ENCODE data around the gene IFNE. TPM values are rescaled to one million over a fixed set of nuclear protein-coding genes. Genes with fewer than 3 reads are reported as not detected.

The IFNE gene
- total and polyA plus RNA-seq, 9 of the 15 experiments (the other 6 are each of a cell fraction or from before 2014, with no cell fraction given) = not detected

GRCh38 chr9:21510806-21511205 is 28.7 kb upstream of the IFNE start (continued):
- TF ChIP-seq DLX4 (CRISPR knock-in tag; IDR thresholded peaks at IDR 0.05) = no peak

GRCh38 chr9:21507483-21507790 is 25.3 kb upstream of the IFNE start:
- in situ Hi-C loops (cut with MboI) = no loop called here

GRCh38 chr9:21506626-21507482 is 24.7 kb upstream of the IFNE start:
- no peak for FAIRE-seq
- intact Hi-C loops (cut with micrococcal nuclease) = no loop called here
- no peak for TF ChIP-seq FOXO4 (CRISPR knock-in tag; IDR thresholded peaks at IDR 0.05)
- TF ChIP-seq E2F8 (IDR thresholded peaks at IDR 0.05; ENCODE audit: low read depth, partially characterized antibody) = no peak
- no peak for TF ChIP-seq ELF4 (CRISPR knock-in tag; IDR thresholded peaks at IDR 0.05)
- TF ChIP-seq DACH1 (IDR thresholded peaks at IDR 0.05; ENCODE audit: partially characterized antibody) = no peak
- no peak for TF ChIP-seq GATAD2B (IDR thresholded peaks at IDR 0.05; ENCODE audit: borderline replicate concordance)

More at GRCh38 chr9:21507483-21507790, 25.3 kb upstream of the IFNE start:
- H3K9me3 ChIP-seq (replicated peaks; ENCODE audit: control insufficient read depth, insufficient read depth, low read depth, low read length) = no peaks in the 10 kb centered on the region
- no peaks in the 10 kb centered on the region for H3K36me3 ChIP-seq (ENCODE audit: control insufficient read depth, insufficient read depth, low read length)
- H3K9me1 ChIP-seq (ENCODE audit: control insufficient read depth, insufficient read depth, low read length) = no peaks in the 10 kb centered on the region
- DNase-seq (ENCODE audit: extremely low read depth in 1 of 4, low spot score in 3 of 4) = no peak
- no peak for ATAC-seq
- H3K27ac ChIP-seq (ENCODE audit: extremely low read depth, low read depth, low read length) = no peak overlapping the region
- BruUV-seq (replicated peaks) = no TSS peak
- H3K79me2 ChIP-seq (ENCODE audit: control insufficient read depth, insufficient read depth, low read length) = no peaks in the 10 kb centered on the region
- WGBS (ENCODE audit: insufficient coverage, low coverage, missing lambda C conversion rate) = no CpG with 5 or more reads among the region's 3 CpGs
- no peak overlapping the region for H2AFZ ChIP-seq (ENCODE audit: low read depth, low read length)
- H4K20me1 ChIP-seq (replicated peaks; ENCODE audit: control insufficient read depth, insufficient read depth, low read length) = no peaks in the 10 kb centered on the region
- FAIRE-seq = no peak
- CTCF ChIA-PET (ENCODE audit: low intra/inter-chr PET ratio) = no interaction called here
- H3K4me2 ChIP-seq (ENCODE audit: insufficient read depth, low read length) = no peak overlapping the region
- TF ChIP-seq ETV1 (tag; conservative IDR thresholded peaks at IDR 0.05; ENCODE audit: low read depth) = no peak
- no peak overlapping the region for H3K9ac ChIP-seq (ENCODE audit: insufficient read depth in 1 of 2, low read depth in 2 of 2, low read length in 2 of 2)
- H3K27me3 ChIP-seq (ENCODE audit: control insufficient read depth in 2 of 2, insufficient read depth in 2 of 2, low read length in 2 of 2) = no peaks in the 10 kb centered on the region
- H3K4me1 ChIP-seq (replicated peaks in 1 of 2; ENCODE audit: control insufficient read depth in 2 of 2, insufficient read depth in 2 of 2, low read length in 2 of 2) = no peaks in the 10 kb centered on the region
- intact Hi-C loops (cut with micrococcal nuclease) = no loop called here
- H3K4me3 ChIP-seq = no peak overlapping the region
- POLR2A ChIA-PET = no interaction called here

More at GRCh38 chr9:21506626-21507482, 24.7 kb upstream of the IFNE start:
- no peak overlapping the region for H3K9ac ChIP-seq (ENCODE audit: insufficient read depth in 1 of 2, low read depth in 2 of 2, low read length in 2 of 2)
- H3K79me2 ChIP-seq (ENCODE audit: control insufficient read depth, insufficient read depth, low read length) = no peaks in the 10 kb centered on the region
- H4K20me1 ChIP-seq (replicated peaks; ENCODE audit: control insufficient read depth, insufficient read depth, low read length) = no peaks in the 10 kb centered on the region
- H3K4me2 ChIP-seq (ENCODE audit: insufficient read depth, low read length) = no peak overlapping the region
- no peak for ATAC-seq
- H3K4me1 ChIP-seq (replicated peaks in 1 of 2; ENCODE audit: control insufficient read depth in 2 of 2, insufficient read depth in 2 of 2, low read length in 2 of 2) = no peaks in the 10 kb centered on the region
- ChIA-PET POLR2A (no interaction called here), CTCF (ENCODE audit: low intra/inter-chr PET ratio) (no interaction called here)
- in situ Hi-C loops (cut with MboI) = no loop called here
- DNase-seq (ENCODE audit: extremely low read depth in 1 of 4, low spot score in 3 of 4) = no peak
- no CpG with 5 or more reads among the region's 4 CpGs for WGBS (ENCODE audit: insufficient coverage, low coverage, missing lambda C conversion rate)
- BruUV-seq (replicated peaks) = no TSS peak
- no peak overlapping the region for H3K4me3 ChIP-seq
- no peaks in the 10 kb centered on the region for H3K9me3 ChIP-seq (replicated peaks; ENCODE audit: control insufficient read depth, insufficient read depth, low read depth, low read length)
- no peaks in the 10 kb centered on the region for H3K36me3 ChIP-seq (ENCODE audit: control insufficient read depth, insufficient read depth, low read length)
- H3K27me3 ChIP-seq (ENCODE audit: control insufficient read depth in 2 of 2, insufficient read depth in 2 of 2, low read length in 2 of 2) = no peaks in the 10 kb centered on the region
- H3K27ac ChIP-seq (ENCODE audit: extremely low read depth, low read depth, low read length) = no peak overlapping the region
- no peak overlapping the region for H2AFZ ChIP-seq (ENCODE audit: low read depth, low read length)
- H3K9me1 ChIP-seq (ENCODE audit: control insufficient read depth, insufficient read depth, low read length) = no peaks in the 10 kb centered on the region

All from K562 (cell line).